HG03432 (cell line): ENCODE data around the gene PSTPIP1.

Experiments used
- ATAC-seq: cut with Tn5 transposase; IDR thresholded peaks from one replicate; pipeline ENCODE4 v1.9.1; 2021; ENCODE audit warnings: mild to moderate bottlenecking, moderate library complexity; ENCODE audit not compliant: unreplicated experiment

Gene PSTPIP1

GRCh38 chr15:77039217-77039533 is 44.2 kb downstream of the PSTPIP1 start:
- ATAC-seq, result no peak

GRCh38 chr15:77039848-77040247 is 44.9 kb downstream of the PSTPIP1 start:
- no peak for ATAC-seq

GRCh38 chr15:77040673-77041072 is 45.7 kb downstream of the PSTPIP1 start:
- no peak for ATAC-seq

- no peak for ATAC-seq
Observed at GRCh38 chr15:77042245-77042919, 47.5 kb downstream of the PSTPIP1 start.

- ATAC-seq, result no peak
Observed at GRCh38 chr15:77042955-77043920, 48.3 kb downstream of the PSTPIP1 start.

GRCh38 chr15:77044228-77045042 is 49.5 kb downstream of the PSTPIP1 start:
- no peak for ATAC-seq

- ATAC-seq, result no peak
Observed at GRCh38 chr15:77045985-77046384, 51.1 kb downstream of the PSTPIP1 start.

- ATAC-seq, result no peak
Observed at GRCh38 chr15:77046704-77047412, 51.9 kb downstream of the PSTPIP1 start.

GRCh38 chr15:77048135-77048876 is 53.4 kb downstream of the PSTPIP1 start:
- no peak for ATAC-seq

GRCh38 chr15:77052556-77052955 is 57.6 kb downstream of the PSTPIP1 start:
- ATAC-seq, result no peak

- ATAC-seq, result no peak
Observed at GRCh38 chr15:77053709-77054108, 58.8 kb downstream of the PSTPIP1 start.

- no peak for ATAC-seq
Observed at GRCh38 chr15:77057072-77057471, 62.1 kb downstream of the PSTPIP1 start.

GRCh38 chr15:77057685-77058084 is 62.8 kb downstream of the PSTPIP1 start:
- ATAC-seq, result no peak

GRCh38 chr15:77058468-77058867 is 63.5 kb downstream of the PSTPIP1 start:
- ATAC-seq, result no peak

GRCh38 chr15:77059786-77060361 is 64.9 kb downstream of the PSTPIP1 start:
- ATAC-seq, result peak; percentile 71

- no peak for ATAC-seq
Observed at GRCh38 chr15:77060546-77060945, 65.6 kb downstream of the PSTPIP1 start.

- no peak for ATAC-seq
Observed at GRCh38 chr15:77063249-77063648, 68.3 kb downstream of the PSTPIP1 start.

GRCh38 chr15:77064063-77064462 is 69.1 kb downstream of the PSTPIP1 start:
- no peak for ATAC-seq

- no peak for ATAC-seq
Observed at GRCh38 chr15:77064539-77065308, 69.8 kb downstream of the PSTPIP1 start.
